ENCODE measurements around the gene PAM.

Gene PAM

GRCh38 chr5:102918986-102919610 lies 164.0 kb downstream of the PAM start:
- WGBS, 2 experiments (ENCODE audit: insufficient coverage in 2 of 2) = no CpG with 5 or more reads among the region's 1 CpG
- H3K9me3 ChIP-seq (ENCODE audit: control insufficient read depth, low read length) = no peaks in the 10 kb centered on the region
- no peak overlapping the region for H3K27ac ChIP-seq (ENCODE audit: low read depth, low read length, severe bottlenecking)
- H3K4me1 ChIP-seq (ENCODE audit: control insufficient read depth, insufficient read depth, low read length, poor library complexity, severe bottlenecking) = no peaks in the 10 kb centered on the region
- peaks cover 41% of the 10 kb centered on the region for H3K36me3 ChIP-seq (ENCODE audit: control insufficient read depth, insufficient read depth, low read length)
- no peak overlapping the region for H3K4me3 ChIP-seq (ENCODE audit: extremely low read depth, insufficient read depth, low read length, poor library complexity, severe bottlenecking)

- Histone ChIP-seq H3K36me3 (ENCODE audit: control insufficient read depth, insufficient read depth, low read length) (peaks cover 40% of the 10 kb centered on the region), H3K27ac (ENCODE audit: low read depth, low read length, severe bottlenecking) (no peak overlapping the region), H3K4me3 (ENCODE audit: extremely low read depth, insufficient read depth, low read length, poor library complexity, severe bottlenecking) (no peak overlapping the region), H3K9me3 (ENCODE audit: control insufficient read depth, low read length) (no peaks in the 10 kb centered on the region), H3K4me1 (ENCODE audit: control insufficient read depth, insufficient read depth, low read length, poor library complexity, severe bottlenecking) (no peaks in the 10 kb centered on the region)
- WGBS, 2 experiments (ENCODE audit: insufficient coverage in 2 of 2) = 80 to 96% methylated on average over 1 to 3 of the region's 5 CpGs
These were observed 165.7 kb downstream of the PAM start for GRCh38 chr5:102920762-102921161.

DNA sequence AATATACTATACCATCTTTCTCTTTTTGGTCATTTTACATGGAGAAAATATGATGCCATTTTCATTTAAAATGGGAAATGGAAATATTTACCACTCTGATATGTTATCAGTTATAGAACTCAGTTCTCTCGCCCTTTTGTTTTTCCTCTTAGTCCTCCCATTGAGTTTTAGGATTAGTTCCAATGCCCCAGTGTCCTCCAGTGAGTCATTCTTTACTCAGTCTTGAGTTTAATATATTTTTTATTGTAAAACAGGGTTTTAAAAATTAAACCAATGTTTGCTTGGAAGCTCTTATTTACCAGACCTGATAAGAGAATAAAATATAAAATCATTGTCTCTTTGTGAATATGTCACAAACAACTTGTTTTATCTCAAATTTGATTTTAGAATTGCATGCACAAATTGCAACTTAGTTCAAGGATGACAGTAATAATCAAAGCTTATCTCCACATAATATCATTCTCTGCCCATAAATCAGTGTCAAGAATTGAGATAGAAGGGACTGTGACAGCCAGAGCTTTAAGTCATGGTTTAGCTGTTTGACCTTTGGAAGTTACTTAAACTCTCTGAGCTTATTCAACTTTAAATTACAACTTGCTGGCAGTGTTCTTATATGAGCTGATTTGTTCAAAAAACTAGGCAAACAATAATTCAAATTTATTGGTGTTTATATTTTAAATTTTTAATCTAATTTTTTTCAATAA lies 166.4 kb downstream of the PAM start:
- H3K9me3 ChIP-seq (ENCODE audit: control insufficient read depth, low read length) = no peaks in the 10 kb centered on the region
- no peak overlapping the region for H3K27ac ChIP-seq (ENCODE audit: low read depth, low read length, severe bottlenecking)
- no peak overlapping the region for H3K4me3 ChIP-seq (ENCODE audit: extremely low read depth, insufficient read depth, low read length, poor library complexity, severe bottlenecking)
- H3K36me3 ChIP-seq (ENCODE audit: control insufficient read depth, insufficient read depth, low read length) = peaks cover 40% of the 10 kb centered on the region
- no CpG with 5 or more reads among the region's 1 CpG for WGBS, 2 experiments (ENCODE audit: insufficient coverage in 2 of 2)
- H3K4me1 ChIP-seq (ENCODE audit: control insufficient read depth, insufficient read depth, low read length, poor library complexity, severe bottlenecking) = no peaks in the 10 kb centered on the region

DNA sequence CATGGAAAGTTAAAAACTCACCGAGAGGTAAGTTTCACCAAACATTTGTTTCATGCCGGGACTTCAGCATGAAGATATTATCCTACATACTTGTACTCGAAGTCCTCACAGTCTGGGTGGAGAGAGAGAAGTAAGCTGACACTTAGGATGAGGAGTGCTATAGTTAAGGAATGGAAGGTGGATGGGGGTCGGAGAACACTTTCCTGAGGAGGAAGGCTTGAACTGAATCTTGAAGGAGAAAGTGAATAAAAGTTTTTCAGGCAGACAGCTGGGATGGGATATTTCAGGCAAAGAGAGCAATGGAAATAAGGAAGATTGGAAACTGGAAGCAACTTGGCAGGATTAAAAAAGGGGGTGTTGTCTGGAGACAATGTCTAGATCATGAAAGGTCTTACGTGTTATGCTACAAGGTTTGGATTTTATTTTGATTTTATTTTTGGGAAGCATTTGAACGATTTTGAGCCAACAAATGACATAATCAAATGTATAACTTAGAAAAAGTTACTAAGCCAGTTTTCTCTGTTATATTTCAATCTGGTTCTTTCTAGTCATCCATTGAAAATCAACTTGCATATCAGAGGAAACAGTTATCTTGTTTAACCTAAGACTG lies 167.1 kb downstream of the PAM start:
- H3K4me1 ChIP-seq (ENCODE audit: control insufficient read depth, insufficient read depth, low read length, poor library complexity, severe bottlenecking) = no peaks in the 10 kb centered on the region
- 80 to 91% methylated on average over 2 to 3 of the region's 6 CpGs for WGBS, 2 experiments (ENCODE audit: insufficient coverage in 2 of 2)

GRCh38 chr5:102922799-102923477 lies 167.8 kb downstream of the PAM start:
- peaks cover 43% of the 10 kb centered on the region for H3K36me3 ChIP-seq (ENCODE audit: control insufficient read depth, insufficient read depth, low read length)
- H3K27ac ChIP-seq (ENCODE audit: low read depth, low read length, severe bottlenecking) = no peak overlapping the region
- WGBS, 2 experiments (ENCODE audit: insufficient coverage in 2 of 2) = 100% methylated on average over 3 of the region's 4 CpGs
- H3K4me3 ChIP-seq (ENCODE audit: extremely low read depth, insufficient read depth, low read length, poor library complexity, severe bottlenecking) = no peak overlapping the region
- H3K9me3 ChIP-seq (ENCODE audit: control insufficient read depth, low read length) = no peaks in the 10 kb centered on the region
- no peaks in the 10 kb centered on the region for H3K4me1 ChIP-seq (ENCODE audit: control insufficient read depth, insufficient read depth, low read length, poor library complexity, severe bottlenecking)

More for the DNA sequence above, 167.1 kb downstream of the PAM start:
- peaks cover 41% of the 10 kb centered on the region for H3K36me3 ChIP-seq (ENCODE audit: control insufficient read depth, insufficient read depth, low read length)
- no peak overlapping the region for H3K27ac ChIP-seq (ENCODE audit: low read depth, low read length, severe bottlenecking)
- no peaks in the 10 kb centered on the region for H3K9me3 ChIP-seq (ENCODE audit: control insufficient read depth, low read length)
- H3K4me3 ChIP-seq (ENCODE audit: extremely low read depth, insufficient read depth, low read length, poor library complexity, severe bottlenecking) = no peak overlapping the region

GRCh38 chr5:102924963-102925362 lies 169.9 kb downstream of the PAM start:
- H3K27ac ChIP-seq (ENCODE audit: low read depth, low read length, severe bottlenecking) = no peak overlapping the region
- peaks cover 42% of the 10 kb centered on the region for H3K36me3 ChIP-seq (ENCODE audit: control insufficient read depth, insufficient read depth, low read length)
- no CpG with 5 or more reads among the region's 2 CpGs for WGBS, 2 experiments (ENCODE audit: insufficient coverage in 2 of 2)
- H3K4me3 ChIP-seq (ENCODE audit: extremely low read depth, insufficient read depth, low read length, poor library complexity, severe bottlenecking) = no peak overlapping the region
- no peaks in the 10 kb centered on the region for H3K4me1 ChIP-seq (ENCODE audit: control insufficient read depth, insufficient read depth, low read length, poor library complexity, severe bottlenecking)
- no peaks in the 10 kb centered on the region for H3K9me3 ChIP-seq (ENCODE audit: control insufficient read depth, low read length)

- no peaks in the 10 kb centered on the region for H3K9me3 ChIP-seq (ENCODE audit: control insufficient read depth, low read length)
- WGBS, 2 experiments (ENCODE audit: insufficient coverage in 2 of 2) = 88 to 95% methylated on average over 5 of the region's 6 CpGs
- H3K27ac ChIP-seq (ENCODE audit: low read depth, low read length, severe bottlenecking) = no peak overlapping the region
- H3K4me1 ChIP-seq (ENCODE audit: control insufficient read depth, insufficient read depth, low read length, poor library complexity, severe bottlenecking) = no peaks in the 10 kb centered on the region
- no peak overlapping the region for H3K4me3 ChIP-seq (ENCODE audit: extremely low read depth, insufficient read depth, low read length, poor library complexity, severe bottlenecking)
- peaks cover 44% of the 10 kb centered on the region for H3K36me3 ChIP-seq (ENCODE audit: control insufficient read depth, insufficient read depth, low read length)
These were observed 171.9 kb downstream of the PAM start for GRCh38 chr5:102927007-102927406.

GRCh38 chr5:102930244-102930643 lies 175.1 kb downstream of the PAM start:
- Histone ChIP-seq H3K27ac (ENCODE audit: low read depth, low read length, severe bottlenecking) (no peak overlapping the region), H3K36me3 (ENCODE audit: control insufficient read depth, insufficient read depth, low read length) (peaks cover 52% of the 10 kb centered on the region), H3K4me3 (ENCODE audit: extremely low read depth, insufficient read depth, low read length, poor library complexity, severe bottlenecking) (no peak overlapping the region), H3K9me3 (ENCODE audit: control insufficient read depth, low read length) (no peaks in the 10 kb centered on the region), H3K4me1 (ENCODE audit: control insufficient read depth, insufficient read depth, low read length, poor library complexity, severe bottlenecking) (no peaks in the 10 kb centered on the region)
- WGBS, 2 experiments (ENCODE audit: insufficient coverage in 2 of 2) = 91 to 94% methylated on average over 2 to 3 of the region's 3 CpGs

DNA sequence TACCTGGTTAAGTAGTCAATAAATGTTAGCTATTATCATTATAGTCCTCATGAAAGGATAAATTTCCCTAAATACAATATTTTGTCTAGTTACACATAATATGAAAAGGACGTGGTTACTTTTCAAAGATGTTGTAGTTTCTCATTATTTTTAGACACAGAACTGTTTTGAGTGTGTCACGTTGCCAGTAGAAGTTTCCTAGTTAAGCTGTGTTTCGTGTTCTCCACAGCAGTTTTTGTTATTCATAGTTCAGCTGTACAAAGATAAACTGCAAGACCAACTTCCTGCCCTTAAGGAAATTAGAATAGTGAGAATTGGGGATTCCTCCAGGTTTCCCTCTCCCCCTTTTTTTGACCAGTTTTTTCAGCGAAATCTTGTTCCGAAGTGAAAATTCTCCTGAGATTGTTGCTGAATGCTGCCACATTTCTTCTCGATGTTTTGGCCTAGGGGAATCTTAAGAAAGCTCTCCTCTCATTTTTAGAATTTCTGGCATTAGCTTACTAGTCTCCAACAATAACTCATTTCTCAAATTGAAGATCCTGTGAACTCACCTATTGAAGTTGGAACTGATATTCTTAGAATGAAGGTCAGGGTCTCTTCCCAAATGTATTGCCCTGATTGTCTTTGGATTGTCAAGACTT lies 176.1 kb downstream of the PAM start:
- H3K27ac ChIP-seq (ENCODE audit: low read depth, low read length, severe bottlenecking) = no peak overlapping the region
- H3K4me1 ChIP-seq (ENCODE audit: control insufficient read depth, insufficient read depth, low read length, poor library complexity, severe bottlenecking) = no peaks in the 10 kb centered on the region
- no peaks in the 10 kb centered on the region for H3K9me3 ChIP-seq (ENCODE audit: control insufficient read depth, low read length)
- peaks cover 45% of the 10 kb centered on the region for H3K36me3 ChIP-seq (ENCODE audit: control insufficient read depth, insufficient read depth, low read length)
- H3K4me3 ChIP-seq (ENCODE audit: extremely low read depth, insufficient read depth, low read length, poor library complexity, severe bottlenecking) = no peak overlapping the region
- WGBS, 2 experiments (ENCODE audit: insufficient coverage in 2 of 2) = 100% methylated on average over 3 of the region's 6 CpGs; no CpG with 5 or more reads in 1 of the 2 experiments

DNA sequence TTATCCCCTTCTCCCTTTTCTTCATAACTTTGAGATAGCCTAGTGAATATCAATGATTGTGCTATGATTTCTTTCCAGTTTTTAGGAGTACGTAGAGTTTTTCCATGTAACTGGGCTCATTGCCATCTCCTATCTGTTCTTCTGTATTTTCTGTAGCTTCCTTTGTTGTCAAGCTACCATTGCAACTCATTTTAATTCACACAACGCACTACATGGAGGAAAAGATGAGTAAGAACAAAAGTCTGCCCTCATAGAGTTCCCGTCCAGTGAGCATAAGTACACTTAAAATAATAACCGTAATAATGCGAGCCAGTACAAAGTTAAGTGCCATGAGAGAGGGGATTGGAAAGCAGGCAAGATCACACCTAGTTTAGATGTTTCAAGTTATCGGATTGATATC lies 177.7 kb downstream of the PAM start:
- Histone ChIP-seq H3K4me3 (ENCODE audit: extremely low read depth, insufficient read depth, low read length, poor library complexity, severe bottlenecking) (no peak overlapping the region), H3K4me1 (ENCODE audit: control insufficient read depth, insufficient read depth, low read length, poor library complexity, severe bottlenecking) (no peaks in the 10 kb centered on the region), H3K36me3 (ENCODE audit: control insufficient read depth, insufficient read depth, low read length) (peaks cover 37% of the 10 kb centered on the region), H3K9me3 (ENCODE audit: control insufficient read depth, low read length) (no peaks in the 10 kb centered on the region), H3K27ac (ENCODE audit: low read depth, low read length, severe bottlenecking) (no peak overlapping the region)
- 100% methylated on average over 1 to 4 of the region's 6 CpGs for WGBS, 2 experiments (ENCODE audit: insufficient coverage in 2 of 2)
